Fibroblast of pulmonary artery (primary cell): Measurements from ENCODE around the gene SCN9A.
A peak's percentile ranks its signal among the peaks of the same experiment; 100 is the strongest.

ENCODE experiments used
- DNase-seq: peaks from one replicate; pipeline ENCODE4 v3.0.0-alpha.2; 2010; ENCODE audit warnings: low read depth
- H3K4me3 ChIP-seq: replicated peaks from 2 replicates; pipeline ENCODE4 v1.5.1; 2011; ENCODE audit warnings: low read depth, mild to moderate bottlenecking, control low read depth, low read length, moderate library complexity
- CTCF ChIP-seq: IDR thresholded peaks from 2 replicates; pipeline ENCODE4 v1.5.1; 2011; ENCODE audit warnings: mild to moderate bottlenecking, control low read depth, low read length, inconsistent platforms; ENCODE audit errors: missing control alignments

SCN9A gene

GRCh38 chr2:166154685-166155338, 220.9 kb downstream of the SCN9A start:
- DNase-seq, result no peak

GRCh38 chr2:166152064-166152463, 223.7 kb downstream of the SCN9A start:
- DNase-seq, result no peak
- H3K4me3 ChIP-seq, result no peak overlapping the region
- TF ChIP-seq CTCF, result no peak

More at GRCh38 chr2:166154685-166155338, 220.9 kb downstream of the SCN9A start:
- H3K4me3 ChIP-seq, result no peak overlapping the region
- no peak for TF ChIP-seq CTCF

- no peak for TF ChIP-seq CTCF
- DNase-seq, result no peak
- no peak overlapping the region for H3K4me3 ChIP-seq
Observed at GRCh38 chr2:166148500-166149400, 227.0 kb downstream of the SCN9A start.

GRCh38 chr2:166147883-166148282, 227.9 kb downstream of the SCN9A start:
- DNase-seq, result peak; percentile 12
- no peak overlapping the region for H3K4me3 ChIP-seq
- no peak for TF ChIP-seq CTCF
